Measurements from ENCODE around the gene ZEB1.

The ZEB1 gene

GRCh38 chr10:31317171-31317570 lies 1.8 kb upstream of the ZEB1 start:
- no peak for TF ChIP-seq CTCF (IDR thresholded peaks at IDR 0.05; ENCODE audit: low read depth, low read length, missing control alignments)
- H3K4me3 ChIP-seq (replicated peaks; ENCODE audit: low read depth, low read length) = no peak overlapping the region; the same call in 1 of the 2 replicates
- DNase-seq (ENCODE audit: extremely low read depth, low read depth) = no peak

GRCh38 chr10:31317652-31318381 lies 1.2 kb upstream of the ZEB1 start:
- no peak for DNase-seq (ENCODE audit: extremely low read depth, low read depth)
- peak overlapping the region; percentile 85 for H3K4me3 ChIP-seq (replicated peaks; ENCODE audit: low read depth, low read length)
- no peak for TF ChIP-seq CTCF (IDR thresholded peaks at IDR 0.05; ENCODE audit: low read depth, low read length, missing control alignments)

- peak overlapping the region; percentile 85 for H3K4me3 ChIP-seq (replicated peaks; ENCODE audit: low read depth, low read length)
- no peak for TF ChIP-seq CTCF (IDR thresholded peaks at IDR 0.05; ENCODE audit: low read depth, low read length, missing control alignments)
- no peak for DNase-seq (ENCODE audit: extremely low read depth, low read depth)
Measured at GRCh38 chr10:31318382-31318853, 598 bp upstream of the ZEB1 start.

- no peak for TF ChIP-seq CTCF (IDR thresholded peaks at IDR 0.05; ENCODE audit: low read depth, low read length, missing control alignments)
- DNase-seq (ENCODE audit: extremely low read depth, low read depth) = no peak
- H3K4me3 ChIP-seq (replicated peaks; ENCODE audit: low read depth, low read length) = peak overlapping the region; percentile 85
Measured at GRCh38 chr10:31319602-31320549, 860 bp downstream of the ZEB1 start.

GRCh38 chr10:31320550-31321211 lies 1.7 kb downstream of the ZEB1 start:
- peak overlapping the region; percentile 85 for H3K4me3 ChIP-seq (replicated peaks; ENCODE audit: low read depth, low read length)
- DNase-seq (ENCODE audit: extremely low read depth, low read depth) = no peak

More at GRCh38 chr10:31320550-31321211, 1.7 kb downstream of the ZEB1 start:
- no peak for TF ChIP-seq CTCF (IDR thresholded peaks at IDR 0.05; ENCODE audit: low read depth, low read length, missing control alignments)

Measured in HFF-Myc (cell line).